Endothelial cell of umbilical vein (primary cell): Measurements from ENCODE around the gene ZNF688. TPM values are rescaled to one million over a fixed set of nuclear protein-coding genes. Genes with fewer than 3 reads are reported as not detected.

Experiments
- BruUV-seq: library from RNA; stranded (reverse); fragments of 400-500 nt; replicated peaks from 2 replicates; lab custom pipeline; 2021; lab: Mats Ljungman, UMichigan
- CTCF ChIA-PET: fragments of 300-600, 350-600 bp; sonication (Branson Sonifier 250); formaldehyde crosslinking; loops from one replicate; lab custom pipeline; 2021; ENCODE audit warnings: antibody characterized with exemption, inconsistent platforms; lab: Charles Lee
- POLR2A ChIA-PET: fragments of 300-600, 350-600 bp; sonication (Branson Sonifier 250); formaldehyde crosslinking; loops from one replicate; lab custom pipeline; 2021; ENCODE audit warnings: antibody characterized with exemption, inconsistent platforms; lab: Charles Lee
- DNase-seq: peaks from one replicate; pipeline ENCODE4 v3.0.0-alpha.2; 2011; ENCODE audit warnings: low read depth, low spot score
- FAIRE-seq: peaks from 2 replicates; lab custom pipeline; 2011; peaks lifted over from hg19 to GRCh38; lab: Jason Lieb, UNC
- H2AFZ ChIP-seq: 2 replicates; pipeline ENCODE4 v1.6.0; 2012; ENCODE audit warnings: low read depth, low read length, control low read depth, inconsistent platforms
- H3K27ac ChIP-seq: 2 replicates; pipeline ENCODE4 v1.5.1; 2011; ENCODE audit warnings: low read depth, mild to moderate bottlenecking, control low read depth, low read length, moderate library complexity; ENCODE audit not compliant: insufficient read depth
- H3K27me3 ChIP-seq, 2 experiments: 2 replicates each; pipeline versions ENCODE4 v1.6.0 to v1.6.1; 2011; ENCODE audit warnings: low read length in 2 of 2, mixed read lengths in 1 of 2; ENCODE audit not compliant: control insufficient read depth in 2 of 2, insufficient read depth in 2 of 2
- H3K36me3 ChIP-seq, 2 experiments: 2 replicates in 1 of 2; 3 replicates in 1 of 2; pipeline ENCODE4 v1.5.1; 2011; ENCODE audit warnings: low read length in 2 of 2, mild to moderate bottlenecking in 1 of 2, moderate library complexity in 1 of 2; ENCODE audit not compliant: control insufficient read depth in 2 of 2, insufficient read depth in 2 of 2; ENCODE audit errors: extremely low read depth in 1 of 2
- H3K4me1 ChIP-seq: 3 replicates; pipeline ENCODE4 v1.5.1; 2011; ENCODE audit warnings: mild to moderate bottlenecking, low read length; ENCODE audit not compliant: control insufficient read depth, insufficient read depth; ENCODE audit errors: extremely low read depth
- H3K4me2 ChIP-seq: 2 replicates; pipeline ENCODE4 v1.6.1; 2011; ENCODE audit warnings: low read length, control low read depth, mixed read lengths; ENCODE audit not compliant: insufficient read depth
- H3K4me3 ChIP-seq, 3 experiments: fragments of 200-600 bp in 1 of 3; sonication (generic), shearing (Covaris generic) in 1 of 3; replicated peaks in 1 of 3; 2 replicates each; pipeline ENCODE4 v1.5.1; 2011 to 2016; ENCODE audit warnings: control low read depth in 3 of 3, low read length in 3 of 3, mild to moderate bottlenecking in 2 of 3, inconsistent platforms in 1 of 3, low read depth in 1 of 3, moderate library complexity in 1 of 3; ENCODE audit not compliant: insufficient read depth in 1 of 3
- H3K79me2 ChIP-seq: 2 replicates; pipeline ENCODE4 v1.6.0; 2012; ENCODE audit warnings: low read length, inconsistent platforms; ENCODE audit not compliant: control insufficient read depth, insufficient read depth
- H3K9ac ChIP-seq: replicated peaks from 2 replicates; pipeline ENCODE3; 2011; ENCODE audit warnings: low read length, control low read depth; ENCODE audit not compliant: insufficient read depth; ENCODE audit errors: extremely low read depth
- H3K9me1 ChIP-seq: replicated peaks from 3 replicates; pipeline ENCODE4 v1.6.0; 2011; ENCODE audit warnings: mild to moderate bottlenecking, low read length; ENCODE audit not compliant: control insufficient read depth, insufficient read depth; ENCODE audit errors: extremely low read depth
- H3K9me3 ChIP-seq: replicated peaks from 2 replicates; pipeline ENCODE4 v1.5.1; 2012; ENCODE audit warnings: low read length, inconsistent platforms; ENCODE audit not compliant: control insufficient read depth, insufficient read depth
- H4K20me1 ChIP-seq: replicated peaks from 2 replicates; pipeline ENCODE3; 2011; ENCODE audit warnings: mild to moderate bottlenecking, low read length; ENCODE audit not compliant: control insufficient read depth, insufficient read depth; ENCODE audit errors: extremely low read depth
- FOS ChIP-seq: IDR thresholded peaks from 2 replicates; pipeline ENCODE4 v1.6.1; 2011; ENCODE audit warnings: mild to moderate bottlenecking, low read length, moderate library complexity, borderline replicate concordance; ENCODE audit not compliant: insufficient read depth
- POLR2AphosphoS5 ChIP-seq: IDR thresholded peaks from 2 replicates; pipeline ENCODE4 v1.6.1; 2012; ENCODE audit warnings: low read depth, mild to moderate bottlenecking, control low read depth, low read length, moderate library complexity; ENCODE audit not compliant: insufficient read depth
- dilution Hi-C: fragments of 300-500 bp; cut with MboI; formaldehyde crosslinking; loops from one replicate; pipeline ENCODE4 v1.15.0; 2019; ENCODE audit warnings: low sequenced_read_pairs; ENCODE audit not compliant: extremely low pct_ligation_motif_present
- intact Hi-C: fragments of 100-400 bp; cut with micrococcal nuclease; formaldehyde crosslinking; loops from one replicate; pipeline ENCODE4 v1.10.0; 2022
- polyA plus RNA-seq, 4 experiments: library from polyadenylated mRNA; depleted of rRNA in 3 of 4; stranded (reverse) in 3 of 4; unstranded in 1 of 4; fragments of >200 nt; gene quantifications; 2 replicates each; pipeline versions ENCODE4 v1.2.1 to v1.2.3, GENCODE V29; 2011 to 2012; ENCODE audit warnings: missing spikeins in 1 of 4
- total RNA-seq: library from RNA; stranded (reverse); gene quantifications from 2 replicates; pipeline ENCODE4 v1.2.3, GENCODE V29; 2021
- TF ChIP-seq, protein P1 (sequence below), 2 donors: IDR thresholded peaks; 1 replicate in 1 of 2; 2 replicates in 1 of 2; pipeline ENCODE4 v1.5.1; 2011; ENCODE audit warnings: low read length in 2 of 2, mild to moderate bottlenecking in 2 of 2, moderate library complexity in 2 of 2, control low read depth in 1 of 2, inconsistent platforms in 1 of 2, low read depth in 1 of 2; ENCODE audit not compliant: insufficient read depth in 1 of 2; ENCODE audit errors: extremely low read depth in 1 of 2

Gene ZNF688
- total and polyA plus RNA-seq, 2 donors (not counting 3 experiments of a cell fraction or from before 2014, with no cell fraction given): 5.4 to 10.9 TPM

DNA sequence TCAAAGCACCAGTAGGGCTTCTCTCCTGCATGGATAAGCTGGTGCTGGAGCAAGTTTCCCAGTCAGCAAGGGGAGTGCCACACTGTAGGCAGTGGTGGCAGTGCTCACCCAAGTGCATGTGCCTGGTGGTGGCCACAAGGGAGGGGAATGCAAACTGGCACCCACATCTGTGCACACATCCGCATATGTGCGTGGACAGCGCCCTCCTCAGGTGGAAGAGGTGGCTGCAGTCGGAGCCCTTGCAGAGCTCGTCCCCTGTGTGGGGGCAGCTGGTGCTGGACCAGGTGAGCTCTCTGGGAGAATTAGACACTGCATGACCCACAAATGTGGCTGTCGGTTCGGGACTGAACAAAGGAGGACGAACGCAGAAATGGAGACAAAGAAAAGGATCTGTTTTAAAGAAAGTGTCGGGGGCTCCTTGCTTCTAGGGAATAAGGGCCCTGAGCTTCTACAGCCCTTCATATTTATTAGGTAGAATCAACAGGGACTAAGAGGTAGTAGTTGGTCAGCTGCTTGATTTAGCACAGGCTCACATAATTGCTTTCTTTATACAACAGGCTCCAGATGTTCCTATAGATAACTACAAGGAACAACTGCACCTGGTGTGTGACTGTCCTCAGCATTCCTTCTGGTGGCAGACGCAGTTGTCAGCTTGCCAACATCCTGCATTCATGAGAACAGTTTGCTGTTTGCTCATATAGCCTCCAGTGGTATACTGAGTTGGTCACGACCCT lies 44.0 kb upstream of the ZNF688 start:
- POLR2A ChIA-PET: no interaction called here
- no peak overlapping the region for H3K4me2 ChIP-seq

More for the DNA sequence above, 44.0 kb upstream of the ZNF688 start:
- H4K20me1 ChIP-seq: no peaks in the 10 kb centered on the region
- H3K27ac ChIP-seq: no peak overlapping the region
- dilution Hi-C loops: no loop called here
- H3K4me1 ChIP-seq: no peaks in the 10 kb centered on the region
- intact Hi-C loops: loop anchor here (1.0 kb wide), 1 partner anchor 166 kb away; no protein-coding TSS in a partner anchor
- H3K9me3 ChIP-seq: no peaks in the 10 kb centered on the region
- no peak for TF ChIP-seq FOS
- TF ChIP-seq, protein P1, sequence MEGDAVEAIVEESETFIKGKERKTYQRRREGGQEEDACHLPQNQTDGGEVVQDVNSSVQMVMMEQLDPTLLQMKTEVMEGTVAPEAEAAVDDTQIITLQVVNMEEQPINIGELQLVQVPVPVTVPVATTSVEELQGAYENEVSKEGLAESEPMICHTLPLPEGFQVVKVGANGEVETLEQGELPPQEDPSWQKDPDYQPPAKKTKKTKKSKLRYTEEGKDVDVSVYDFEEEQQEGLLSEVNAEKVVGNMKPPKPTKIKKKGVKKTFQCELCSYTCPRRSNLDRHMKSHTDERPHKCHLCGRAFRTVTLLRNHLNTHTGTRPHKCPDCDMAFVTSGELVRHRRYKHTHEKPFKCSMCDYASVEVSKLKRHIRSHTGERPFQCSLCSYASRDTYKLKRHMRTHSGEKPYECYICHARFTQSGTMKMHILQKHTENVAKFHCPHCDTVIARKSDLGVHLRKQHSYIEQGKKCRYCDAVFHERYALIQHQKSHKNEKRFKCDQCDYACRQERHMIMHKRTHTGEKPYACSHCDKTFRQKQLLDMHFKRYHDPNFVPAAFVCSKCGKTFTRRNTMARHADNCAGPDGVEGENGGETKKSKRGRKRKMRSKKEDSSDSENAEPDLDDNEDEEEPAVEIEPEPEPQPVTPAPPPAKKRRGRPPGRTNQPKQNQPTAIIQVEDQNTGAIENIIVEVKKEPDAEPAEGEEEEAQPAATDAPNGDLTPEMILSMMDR (IDR thresholded peaks at IDR 0.05; ENCODE audit: extremely low read depth in 1 of 2, insufficient read depth in 1 of 2, low read depth in 1 of 2, low read length in 2 of 2): peak; percentile 58 to 68
- no peak for TF ChIP-seq POLR2AphosphoS5
- BruUV-seq: no TSS peak
- CTCF ChIA-PET: interaction anchor here (0.6 to 2.9 kb wide), 17 partner anchors 9 to 524 kb away, joined by 3 to 13 read pairs (median 5); partner anchors contain the start of genes DCTPP1 and TBC1D10B
- FAIRE-seq: no peak
- H3K4me3 ChIP-seq: no peak overlapping the region
- H3K79me2 ChIP-seq: no peaks in the 10 kb centered on the region
- peak; percentile 35 for DNase-seq
- no peak overlapping the region for H3K9ac ChIP-seq
- H3K9me1 ChIP-seq: no peaks in the 10 kb centered on the region
- no peak overlapping the region for H2AFZ ChIP-seq
- peaks cover 0 to 2% of the 10 kb centered on the region in 2 experiments for H3K27me3 ChIP-seq
- no peaks in the 10 kb centered on the region for H3K36me3 ChIP-seq
